Measurements from ENCODE around the gene NPHP4. TPM values are rescaled to one million over a fixed set of nuclear protein-coding genes. Genes with fewer than 3 reads are reported as not detected.

Gene NPHP4
- total RNA-seq, 1 experiment from 2014 or later, result 20.0 TPM

DNA sequence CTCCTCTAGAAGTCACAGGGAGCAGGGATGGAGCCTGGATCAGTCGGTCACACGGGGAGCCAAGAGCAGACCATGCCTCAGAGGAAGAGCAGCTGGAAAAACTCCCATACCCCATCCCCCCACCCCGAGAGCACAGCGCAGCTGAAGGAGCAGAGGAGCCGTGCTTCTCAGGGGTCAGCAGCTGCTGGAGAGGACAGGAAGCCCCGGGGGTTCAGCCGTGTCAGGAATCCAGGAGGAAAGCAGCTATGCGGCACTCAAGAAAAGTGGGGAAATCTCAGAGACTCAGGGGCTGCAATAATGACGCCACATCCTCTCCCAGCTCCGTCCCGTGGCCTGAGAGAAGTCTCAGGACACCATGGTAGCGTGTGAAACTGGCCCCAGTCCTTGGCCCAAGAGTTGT, 102.3 kb downstream of the NPHP4 start:
- DNase-seq (ENCODE audit: low read depth, low spot score) (no peak), ATAC-seq (no peak)
- RAD21 ChIA-PET (ENCODE audit: low non-redundant PET in 1 of 2, low total read pairs in 2 of 2, uncharacterized antibody in 2 of 2, unreplicated experiment in 2 of 2), result no interaction called here
- H4K20me1 ChIP-seq (ENCODE audit: insufficient read depth), result no peaks in the 10 kb centered on the region
- H3K4me3 ChIP-seq (replicated peaks in 1 of 2; ENCODE audit: low read depth in 1 of 2, low read length in 2 of 2), result no peak overlapping the region
- H2AFZ ChIP-seq (ENCODE audit: low read depth, low read length, poor library complexity, severe bottlenecking), result no peak overlapping the region
- no peaks in the 10 kb centered on the region for H3K27me3 ChIP-seq (ENCODE audit: insufficient read depth, low read length)
- POLR2A ChIA-PET, result no interaction called here
- H3K9ac ChIP-seq (ENCODE audit: low read length), result no peak overlapping the region
- H3K4me2 ChIP-seq (ENCODE audit: low read length), result no peak overlapping the region
- intact Hi-C loops (cut with micrococcal nuclease), result no loop called here
- H3K27ac ChIP-seq (ENCODE audit: low read depth, low read length), result no peak overlapping the region
- no peaks in the 10 kb centered on the region for H3K4me1 ChIP-seq (ENCODE audit: control insufficient read depth in 1 of 2, insufficient read depth in 2 of 2, low read length in 2 of 2)
- no peaks in the 10 kb centered on the region for H3K9me3 ChIP-seq (ENCODE audit: control insufficient read depth in 1 of 2, insufficient read depth in 1 of 2, low read depth in 1 of 2, low read length in 2 of 2)
- H3K36me3 ChIP-seq (ENCODE audit: control insufficient read depth in 1 of 2, insufficient read depth in 2 of 2, low read length in 2 of 2), result peaks cover 0 to 3% of the 10 kb centered on the region in 2 experiments; a peak in 1 of 4 replicates
- TF ChIP-seq ZFX (IDR thresholded peaks at IDR 0.05), result no peak
- TF ChIP-seq POLR2AphosphoS5 (IDR thresholded peaks at IDR 0.05; ENCODE audit: low read depth, low read length), result no peak
- H3K9me2 ChIP-seq (ENCODE audit: insufficient read depth), result no peaks in the 10 kb centered on the region
- CTCF ChIA-PET, result no interaction called here
- no TSS peak for BruUV-seq (replicated peaks)
- no peaks in the 10 kb centered on the region for H3K79me2 ChIP-seq (ENCODE audit: insufficient read depth, low read length)

DNA sequence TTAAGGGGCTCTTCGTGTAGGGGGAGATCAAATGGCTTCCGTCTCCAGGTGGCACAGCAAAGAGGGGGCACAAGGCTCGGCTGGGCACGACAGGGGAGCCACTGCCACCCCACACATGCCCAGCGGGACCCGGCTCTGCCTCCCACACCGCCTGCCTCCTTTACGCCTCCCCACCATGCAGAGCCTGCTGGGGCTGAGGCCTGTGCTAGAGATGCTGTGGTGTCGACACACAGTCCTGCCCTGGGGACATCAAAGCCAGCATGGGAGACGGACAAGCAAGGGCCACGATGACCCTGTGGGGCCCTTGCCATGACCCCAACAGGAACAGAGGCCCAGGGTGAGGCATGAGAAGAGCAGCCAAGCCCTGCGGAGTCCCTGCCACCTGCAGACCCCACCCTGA, 102.8 kb downstream of the NPHP4 start:
- Histone ChIP-seq H3K4me1 (ENCODE audit: control insufficient read depth in 1 of 2, insufficient read depth in 2 of 2, low read length in 2 of 2) (no peaks in the 10 kb centered on the region), H3K4me2 (ENCODE audit: low read length) (no peak overlapping the region), H3K79me2 (ENCODE audit: insufficient read depth, low read length) (no peaks in the 10 kb centered on the region), H4K20me1 (ENCODE audit: insufficient read depth) (no peaks in the 10 kb centered on the region), H3K9me2 (ENCODE audit: insufficient read depth) (no peaks in the 10 kb centered on the region), H3K36me3 (ENCODE audit: control insufficient read depth in 1 of 2, insufficient read depth in 2 of 2, low read length in 2 of 2) (peaks cover 0 to 3% of the 10 kb centered on the region in 2 experiments; a peak in 1 of 4 replicates), H2AFZ (ENCODE audit: low read depth, low read length, poor library complexity, severe bottlenecking) (no peak overlapping the region), H3K27me3 (ENCODE audit: insufficient read depth, low read length) (no peaks in the 10 kb centered on the region), H3K9ac (ENCODE audit: low read length) (no peak overlapping the region), H3K9me3 (ENCODE audit: control insufficient read depth in 1 of 2, insufficient read depth in 1 of 2, low read depth in 1 of 2, low read length in 2 of 2) (no peaks in the 10 kb centered on the region), H3K27ac (ENCODE audit: low read depth, low read length) (no peak overlapping the region), H3K4me3 (replicated peaks in 1 of 2; ENCODE audit: low read depth in 1 of 2, low read length in 2 of 2) (no peak overlapping the region)
- POLR2A ChIA-PET, result no interaction called here
- DNase-seq (ENCODE audit: low read depth, low spot score) (no peak), ATAC-seq (no peak)
- CTCF ChIA-PET, result no interaction called here
- intact Hi-C loops (cut with micrococcal nuclease), result no loop called here
- RAD21 ChIA-PET (ENCODE audit: low non-redundant PET in 1 of 2, low total read pairs in 2 of 2, uncharacterized antibody in 2 of 2, unreplicated experiment in 2 of 2), result no interaction called here
- no peak for TF ChIP-seq CEBPB (IDR thresholded peaks at IDR 0.05; ENCODE audit: low read depth)
- TF ChIP-seq, protein P1, sequence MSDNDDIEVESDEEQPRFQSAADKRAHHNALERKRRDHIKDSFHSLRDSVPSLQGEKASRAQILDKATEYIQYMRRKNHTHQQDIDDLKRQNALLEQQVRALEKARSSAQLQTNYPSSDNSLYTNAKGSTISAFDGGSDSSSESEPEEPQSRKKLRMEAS (IDR thresholded peaks at IDR 0.05), result no peak
- TF ChIP-seq ZFX (IDR thresholded peaks at IDR 0.05), result no peak
- no peak for TF ChIP-seq RAD21 (IDR thresholded peaks at IDR 0.05; ENCODE audit: low read depth)
- TF ChIP-seq, protein P2, sequence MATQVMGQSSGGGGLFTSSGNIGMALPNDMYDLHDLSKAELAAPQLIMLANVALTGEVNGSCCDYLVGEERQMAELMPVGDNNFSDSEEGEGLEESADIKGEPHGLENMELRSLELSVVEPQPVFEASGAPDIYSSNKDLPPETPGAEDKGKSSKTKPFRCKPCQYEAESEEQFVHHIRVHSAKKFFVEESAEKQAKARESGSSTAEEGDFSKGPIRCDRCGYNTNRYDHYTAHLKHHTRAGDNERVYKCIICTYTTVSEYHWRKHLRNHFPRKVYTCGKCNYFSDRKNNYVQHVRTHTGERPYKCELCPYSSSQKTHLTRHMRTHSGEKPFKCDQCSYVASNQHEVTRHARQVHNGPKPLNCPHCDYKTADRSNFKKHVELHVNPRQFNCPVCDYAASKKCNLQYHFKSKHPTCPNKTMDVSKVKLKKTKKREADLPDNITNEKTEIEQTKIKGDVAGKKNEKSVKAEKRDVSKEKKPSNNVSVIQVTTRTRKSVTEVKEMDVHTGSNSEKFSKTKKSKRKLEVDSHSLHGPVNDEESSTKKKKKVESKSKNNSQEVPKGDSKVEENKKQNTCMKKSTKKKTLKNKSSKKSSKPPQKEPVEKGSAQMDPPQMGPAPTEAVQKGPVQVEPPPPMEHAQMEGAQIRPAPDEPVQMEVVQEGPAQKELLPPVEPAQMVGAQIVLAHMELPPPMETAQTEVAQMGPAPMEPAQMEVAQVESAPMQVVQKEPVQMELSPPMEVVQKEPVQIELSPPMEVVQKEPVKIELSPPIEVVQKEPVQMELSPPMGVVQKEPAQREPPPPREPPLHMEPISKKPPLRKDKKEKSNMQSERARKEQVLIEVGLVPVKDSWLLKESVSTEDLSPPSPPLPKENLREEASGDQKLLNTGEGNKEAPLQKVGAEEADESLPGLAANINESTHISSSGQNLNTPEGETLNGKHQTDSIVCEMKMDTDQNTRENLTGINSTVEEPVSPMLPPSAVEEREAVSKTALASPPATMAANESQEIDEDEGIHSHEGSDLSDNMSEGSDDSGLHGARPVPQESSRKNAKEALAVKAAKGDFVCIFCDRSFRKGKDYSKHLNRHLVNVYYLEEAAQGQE (IDR thresholded peaks at IDR 0.05; ENCODE audit: low read depth), result no peak
- TF ChIP-seq, protein P3, sequence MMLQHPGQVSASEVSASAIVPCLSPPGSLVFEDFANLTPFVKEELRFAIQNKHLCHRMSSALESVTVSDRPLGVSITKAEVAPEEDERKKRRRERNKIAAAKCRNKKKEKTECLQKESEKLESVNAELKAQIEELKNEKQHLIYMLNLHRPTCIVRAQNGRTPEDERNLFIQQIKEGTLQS (IDR thresholded peaks at IDR 0.05), result no peak
- TF ChIP-seq FOSL1 (IDR thresholded peaks at IDR 0.05; ENCODE audit: low read depth), result no peak
- no peak for TF ChIP-seq EGR1 (IDR thresholded peaks at IDR 0.05; ENCODE audit: low read depth)
- TF ChIP-seq ZNF274 (IDR thresholded peaks at IDR 0.05; ENCODE audit: low read depth, low read length), result no peak
- TF ChIP-seq CBX3 (IDR thresholded peaks at IDR 0.05; ENCODE audit: low read depth), result no peak
- BruUV-seq (replicated peaks), result no TSS peak
